Stomach smooth muscle (tissue), 2 donors: ENCODE data around the gene PRM2.

Experiments used
- H3K27ac ChIP-seq: one replicate; pipeline ENCODE4 v1.7.0; 2013; ENCODE audit warnings: mild to moderate bottlenecking, low read length, inconsistent platforms
- H3K27me3 ChIP-seq, 2 donors: one replicate each; pipeline ENCODE4 v1.7.0; 2013; ENCODE audit warnings: low read length in 2 of 2; ENCODE audit not compliant: insufficient read depth in 2 of 2, control insufficient read depth in 1 of 2
- H3K36me3 ChIP-seq, 2 donors: one replicate each; pipeline ENCODE4 v1.7.0; 2013; ENCODE audit warnings: low read length in 2 of 2; ENCODE audit not compliant: control insufficient read depth in 2 of 2, insufficient read depth in 2 of 2
- H3K4me1 ChIP-seq: one replicate; pipeline ENCODE4 v1.7.0; 2013; ENCODE audit warnings: low read length; ENCODE audit not compliant: control insufficient read depth, insufficient read depth
- H3K4me3 ChIP-seq, 2 donors: one replicate each; pipeline ENCODE4 v1.7.0; 2013; ENCODE audit warnings: low read length in 2 of 2
- H3K9ac ChIP-seq, 2 donors: one replicate each; pipeline ENCODE4 v1.7.0; 2013; ENCODE audit warnings: low read length in 2 of 2, mild to moderate bottlenecking in 1 of 2
- H3K9me3 ChIP-seq, 2 donors: one replicate each; pipeline ENCODE4 v1.7.0; 2013; ENCODE audit warnings: low read length in 2 of 2; ENCODE audit not compliant: control insufficient read depth in 2 of 2
- donor health status: healthy.
- donor health status: Pancreatic carcinoma.

PRM2 gene

DNA sequence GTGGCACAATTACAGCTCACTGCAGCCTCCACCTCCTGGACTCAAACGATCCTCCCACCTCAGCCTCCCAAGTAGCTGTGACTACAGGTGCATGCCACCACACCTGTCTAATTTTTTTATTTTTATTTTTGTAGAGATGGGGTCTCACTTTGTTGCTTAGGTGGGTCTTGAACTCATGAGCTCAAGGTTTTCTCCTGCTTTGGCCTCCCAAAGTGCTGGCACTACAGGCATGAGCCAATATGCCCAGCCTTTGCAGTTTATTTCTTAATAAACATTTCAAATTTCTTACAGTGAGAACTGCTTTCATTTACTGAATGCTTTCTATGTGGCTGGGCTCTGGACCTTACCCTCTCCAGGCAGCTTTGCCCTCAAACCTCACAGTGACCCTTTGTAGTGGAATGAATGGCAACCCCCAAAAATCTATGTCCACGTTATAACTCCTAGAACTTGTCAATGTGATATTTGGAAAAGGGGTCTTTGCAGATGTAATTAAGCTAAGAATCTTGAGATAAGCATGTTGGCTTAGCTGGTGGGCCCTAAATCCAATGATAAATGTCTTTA, 5.6 kb downstream of the PRM2 start:
- Histone ChIP-seq H3K27ac (no peak overlapping the region), H3K9ac (no peak overlapping the region), H3K9me3 (no peaks in the 10 kb centered on the region), H3K27me3 (no peaks in the 10 kb centered on the region), H3K4me3 (no peak overlapping the region), H3K36me3 (no peaks in the 10 kb centered on the region), H3K4me1 (no peaks in the 10 kb centered on the region)

DNA sequence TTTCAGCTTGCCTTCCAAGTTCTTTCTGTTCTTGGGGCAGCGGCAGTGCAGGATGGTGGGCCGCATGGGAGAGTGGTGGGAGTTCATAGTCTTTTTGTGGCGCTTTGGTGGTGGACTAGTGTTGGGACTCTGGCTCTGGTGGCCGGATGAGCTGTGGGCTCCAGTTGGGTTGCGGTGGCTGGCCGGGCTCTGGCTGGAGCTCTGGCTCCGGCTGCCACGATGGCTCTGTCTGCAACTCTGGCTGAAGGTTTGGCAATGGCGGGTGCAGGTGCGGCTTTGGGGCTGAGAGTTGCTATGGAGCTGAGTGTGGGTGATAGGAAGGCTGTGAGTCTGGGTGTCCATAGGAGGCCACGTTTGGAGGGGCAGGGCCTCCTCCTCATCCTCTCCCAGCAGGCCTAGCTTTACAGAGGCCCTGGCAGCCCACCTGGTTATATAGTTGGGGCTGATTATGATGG, 7.3 kb downstream of the PRM2 start, which contains the start of gene TNP2:
TSS of gene TNP2 (minus strand) at position 405 of the 455 bp plus-strand sequence. CDS start at position 342, 63 bp downstream.
- no peaks in the 10 kb centered on the region for H3K9me3 ChIP-seq
- no peaks in the 10 kb centered on the region for H3K27me3 ChIP-seq
- no peaks in the 10 kb centered on the region for H3K36me3 ChIP-seq
- H3K4me1 ChIP-seq: no peaks in the 10 kb centered on the region
- no peak within 1 kb of the TSS for H3K4me3 ChIP-seq
- no peak within 1 kb of the TSS for H3K27ac ChIP-seq
- no peak within 1 kb of the TSS for H3K9ac ChIP-seq

DNA sequence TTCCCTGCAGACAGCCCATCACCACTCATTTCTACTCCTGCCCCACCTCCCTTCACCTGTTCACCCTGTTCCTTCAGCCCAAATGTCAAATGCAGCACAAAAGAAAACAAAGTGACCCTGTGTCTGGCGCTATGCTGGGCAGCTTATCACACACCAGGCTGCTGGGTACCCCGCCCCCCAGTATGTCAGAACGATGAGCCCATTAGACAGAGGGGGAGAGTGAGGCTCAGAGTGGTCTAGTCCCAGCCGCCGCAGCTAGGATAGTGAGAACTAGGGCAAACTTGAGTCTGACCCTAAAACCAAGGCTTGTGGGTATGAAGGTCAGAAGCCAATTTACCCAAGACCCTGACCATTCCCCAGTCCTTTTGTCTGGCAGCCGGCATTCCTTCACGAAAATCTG, 11.2 kb downstream of the PRM2 start:
- Histone ChIP-seq H3K27ac (no peak overlapping the region), H3K36me3 (no peaks in the 10 kb centered on the region), H3K4me3 (no peak overlapping the region), H3K9ac (no peak overlapping the region), H3K9me3 (no peaks in the 10 kb centered on the region), H3K27me3 (no peaks in the 10 kb centered on the region), H3K4me1 (no peaks in the 10 kb centered on the region)

GRCh38 chr16:11264155-11264832, 12.0 kb downstream of the PRM2 start:
- Histone ChIP-seq H3K27ac (no peak overlapping the region), H3K9ac (no peak overlapping the region), H3K36me3 (no peaks in the 10 kb centered on the region), H3K9me3 (no peaks in the 10 kb centered on the region), H3K27me3 (no peaks in the 10 kb centered on the region), H3K4me1 (peaks cover 1% of the 10 kb centered on the region), H3K4me3 (no peak overlapping the region)

DNA sequence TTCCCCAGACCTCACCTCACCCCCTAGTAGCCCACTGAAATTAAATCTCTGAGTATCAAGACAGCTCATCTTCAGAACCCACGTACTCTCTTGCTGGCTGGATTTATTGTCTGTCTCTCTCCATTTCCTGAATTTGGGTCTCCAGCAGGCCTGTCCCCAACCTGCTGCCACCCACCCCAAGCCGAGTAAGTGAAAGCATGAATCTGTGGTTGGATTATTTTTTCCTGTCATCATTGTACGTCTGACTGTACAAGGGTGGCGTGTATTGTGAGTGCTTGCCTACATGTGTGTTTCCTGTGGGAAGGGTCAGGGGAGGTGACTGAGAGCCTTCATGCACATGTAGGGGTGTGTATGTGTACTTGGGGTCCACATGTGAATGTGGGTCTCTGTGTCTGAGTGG, 12.5 kb downstream of the PRM2 start:
- Histone ChIP-seq H3K4me1 (peaks cover 7% of the 10 kb centered on the region), H3K4me3 (no peak overlapping the region), H3K27ac (no peak overlapping the region), H3K9ac (no peak overlapping the region), H3K9me3 (no peaks in the 10 kb centered on the region), H3K36me3 (no peaks in the 10 kb centered on the region), H3K27me3 (no peaks in the 10 kb centered on the region)

GRCh38 chr16:11262915-11263314, 13.4 kb downstream of the PRM2 start:
- H3K36me3 ChIP-seq: no peaks in the 10 kb centered on the region
- no peaks in the 10 kb centered on the region for H3K27me3 ChIP-seq
- H3K9ac ChIP-seq: no peak overlapping the region
- H3K9me3 ChIP-seq: no peaks in the 10 kb centered on the region
- no peak overlapping the region for H3K27ac ChIP-seq
- peaks cover 9% of the 10 kb centered on the region for H3K4me1 ChIP-seq
- H3K4me3 ChIP-seq: no peak overlapping the region

DNA sequence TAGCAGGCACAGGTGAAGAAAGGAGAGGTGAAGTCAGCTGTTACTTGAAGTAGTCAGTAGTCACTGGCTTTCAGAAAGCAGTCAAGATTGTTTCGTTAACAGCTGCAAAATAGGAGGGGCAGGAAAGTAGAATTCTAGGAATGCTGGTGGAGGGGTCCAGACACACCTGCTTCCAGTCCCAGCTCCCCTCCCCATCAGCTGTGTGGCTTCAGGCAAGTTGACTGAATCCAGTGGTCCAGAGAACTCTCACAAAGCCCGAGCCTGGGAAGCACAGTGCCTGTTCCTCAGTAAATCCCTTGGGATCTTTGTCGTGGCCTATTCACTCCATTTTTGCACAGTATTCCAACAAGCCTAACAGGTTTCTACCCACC, 15.7 kb downstream of the PRM2 start:
- H3K36me3 ChIP-seq: no peaks in the 10 kb centered on the region
- peaks cover 21% of the 10 kb centered on the region for H3K4me1 ChIP-seq
- no peak overlapping the region for H3K9ac ChIP-seq
- no peaks in the 10 kb centered on the region for H3K27me3 ChIP-seq
- H3K9me3 ChIP-seq: no peaks in the 10 kb centered on the region
- H3K4me3 ChIP-seq: no peak overlapping the region
- no peak overlapping the region for H3K27ac ChIP-seq

- no peaks in the 10 kb centered on the region for H3K9me3 ChIP-seq
- no peak overlapping the region for H3K4me3 ChIP-seq
- no peak overlapping the region for H3K27ac ChIP-seq
- peaks cover 27% of the 10 kb centered on the region for H3K4me1 ChIP-seq
- no peaks in the 10 kb centered on the region for H3K36me3 ChIP-seq
- no peaks in the 10 kb centered on the region for H3K27me3 ChIP-seq
- H3K9ac ChIP-seq: no peak overlapping the region
Measured at GRCh38 chr16:11259655-11260595, 16.4 kb downstream of the PRM2 start.

GRCh38 chr16:11258553-11259492, 17.5 kb downstream of the PRM2 start:
- H3K27me3 ChIP-seq: no peaks in the 10 kb centered on the region
- H3K9ac ChIP-seq: peak overlapping the region in 1 of 2 donors; percentile 21
- no peaks in the 10 kb centered on the region for H3K36me3 ChIP-seq
- H3K9me3 ChIP-seq: no peaks in the 10 kb centered on the region
- no peak overlapping the region for H3K27ac ChIP-seq
- peaks cover 37% of the 10 kb centered on the region for H3K4me1 ChIP-seq
- H3K4me3 ChIP-seq: peak overlapping the region in 1 of 2 donors; percentile 35
